GM12878 (cell line): ENCODE results near the gene WDFY4. TPM values are rescaled to one million over a fixed set of nuclear protein-coding genes. Genes with fewer than 3 reads are reported as not detected.

Experiments used
- ATAC-seq: fragments of 200-7000 bp; cut with Tn5 transposase; 3 replicates; pipeline ENCODE4 v1.9.1; 2020; ENCODE audit warnings: mild to moderate bottlenecking, moderate library complexity
- BruUV-seq: library from RNA; stranded (reverse); fragments of 400-500 nt; replicated peaks from 2 replicates; lab custom pipeline; 2021; lab: Mats Ljungman, UMichigan
- CTCF ChIA-PET: fragments of 300-600 bp; sonication (Branson Sonifier 250); formaldehyde crosslinking; extraction: SDS; loops from one replicate; lab custom pipeline; 2021; ENCODE audit warnings: inconsistent platforms; lab: Yijun Ruan, JAX
- POLR2A ChIA-PET: fragments of 350-600 bp; formaldehyde crosslinking; extraction: SDS; loops from one replicate; lab custom pipeline; 2021; ENCODE audit warnings: inconsistent platforms; lab: Charles Lee
- RAD21 ChIA-PET: fragments of 300-600 bp; sonication (Branson Sonifier 250); formaldehyde crosslinking; loops from one replicate; lab custom pipeline; 2023; ENCODE audit warnings: antibody characterized with exemption; ENCODE audit not compliant: unreplicated experiment; lab: Charles Lee
- SMC1A ChIA-PET: fragments of 300-600 bp; sonication (Branson Sonifier 250); formaldehyde crosslinking; loops from one replicate; lab custom pipeline; 2023; ENCODE audit not compliant: unreplicated experiment, uncharacterized antibody; lab: Charles Lee
- DNase-seq: peaks from one replicate; pipeline ENCODE4 v3.0.0-alpha.2; 2011; ENCODE audit warnings: low read depth, low spot score
- FAIRE-seq: peaks from 3 replicates; lab custom pipeline; 2011; peaks lifted over from hg19 to GRCh38; lab: Jason Lieb, UNC
- H2AFZ ChIP-seq: 2 replicates; pipeline ENCODE4 v1.6.0; 2011; ENCODE audit warnings: low read depth, low read length, control low read depth; ENCODE audit not compliant: control insufficient read depth
- H3K27ac ChIP-seq: 2 replicates; pipeline ENCODE4 v1.5.1; 2011; ENCODE audit warnings: control low read depth; ENCODE audit not compliant: control insufficient read depth, insufficient read depth
- H3K27me3 ChIP-seq, 2 experiments: replicated peaks in 1 of 2; 2 replicates each; pipeline versions ENCODE4 v1.6.0 to v1.6.1; 2011; ENCODE audit warnings: low read length in 1 of 2; ENCODE audit not compliant: control insufficient read depth in 2 of 2, insufficient read depth in 2 of 2
- H3K36me3 ChIP-seq, 2 experiments: 2 replicates each; pipeline ENCODE4 v1.5.1; 2011; ENCODE audit warnings: low read length in 1 of 2; ENCODE audit not compliant: control insufficient read depth in 2 of 2, insufficient read depth in 2 of 2
- H3K4me1 ChIP-seq: 2 replicates; pipeline ENCODE4 v1.6.1; 2011; ENCODE audit warnings: mild to moderate bottlenecking, low read length, moderate library complexity, mixed read lengths; ENCODE audit not compliant: control insufficient read depth, insufficient read depth
- H3K4me2 ChIP-seq: 2 replicates; pipeline ENCODE4 v1.6.0; 2011; ENCODE audit warnings: control low read depth; ENCODE audit not compliant: control insufficient read depth, insufficient read depth
- H3K4me3 ChIP-seq: fragments of 200-600 bp; sonication (generic); 2 replicates; pipeline ENCODE4 v1.5.1; 2016
- H3K79me2 ChIP-seq: 2 replicates; pipeline ENCODE4 v1.6.0; 2011; ENCODE audit warnings: low read length; ENCODE audit not compliant: control insufficient read depth, insufficient read depth
- H3K9ac ChIP-seq: 2 replicates; pipeline ENCODE4 v1.8.0; 2011; ENCODE audit warnings: low read length, control low read depth, mixed read lengths; ENCODE audit not compliant: control insufficient read depth, insufficient read depth
- H3K9me3 ChIP-seq: replicated peaks from 3 replicates; pipeline ENCODE4 v1.5.1; 2011; ENCODE audit warnings: mild to moderate bottlenecking, low read length; ENCODE audit not compliant: control insufficient read depth, insufficient read depth
- H4K20me1 ChIP-seq: 2 replicates; pipeline ENCODE4 v1.6.0; 2011; ENCODE audit not compliant: control insufficient read depth, insufficient read depth
- BMI1 ChIP-seq: fragments of 450-650 bp; IDR thresholded peaks from 2 replicates; pipeline ENCODE4 v1.6.1; 2016; ENCODE audit warnings: mild to moderate bottlenecking, moderate library complexity, borderline replicate concordance
- CREB1 ChIP-seq: IDR thresholded peaks from 2 replicates; pipeline ENCODE4 v1.6.1; 2012; ENCODE audit warnings: low read depth, mild to moderate bottlenecking, inconsistent platforms
- DPF2 ChIP-seq: fragments of 450-650 bp; IDR thresholded peaks from 2 replicates; pipeline ENCODE4 v1.6.1; 2017; ENCODE audit warnings: mild to moderate bottlenecking
- ELK1 ChIP-seq: IDR thresholded peaks from 2 replicates; pipeline ENCODE4 v1.6.1; 2012; ENCODE audit warnings: low read depth, low read length, improper control_type of control experiment
- PML ChIP-seq: IDR thresholded peaks from 2 replicates; pipeline ENCODE4 v1.6.1; 2012; ENCODE audit warnings: low read length, inconsistent platforms
- SKIL ChIP-seq: fragments of 450-650 bp; IDR thresholded peaks from 2 replicates; pipeline ENCODE4 v1.6.1; 2017; ENCODE audit warnings: mild to moderate bottlenecking, low read depth, inconsistent platforms; ENCODE audit not compliant: poor library complexity, severe bottlenecking
- SMAD5 ChIP-seq: IDR thresholded peaks from 2 replicates; pipeline ENCODE4 v1.6.1; 2016; ENCODE audit warnings: antibody characterized with exemption, low read depth
- WGBS: methylation state at CpG from one replicate; pipeline ENCODE4 v1.1.6; 2016; ENCODE audit warnings: low lambda C conversion rate; ENCODE audit not compliant: insufficient replicate concordance, insufficient coverage; ENCODE audit errors: missing lambda C conversion rate; 5-methylcytosine and 5-hydroxymethylcytosine counted together
- in situ Hi-C: fragments of 300-500 bp; cut with MboI; formaldehyde crosslinking; loops from 9 replicates; pipeline ENCODE4 v1.14.3; 2018; ENCODE audit warnings: mixed read lengths
- intact Hi-C: fragments of 100-400 bp; cut with micrococcal nuclease; formaldehyde crosslinking; loops from one replicate; pipeline ENCODE4 v1.14.2; 2022; ENCODE audit not compliant: unreplicated experiment
- polyA plus RNA-seq, 11 experiments: library from polyadenylated mRNA; depleted of rRNA in 4 of 11; unstranded in 6 of 11; stranded (reverse) in 5 of 11; fragments of >200 nt; fragmentation: Nextera tagmentation in 4 of 11; fragmentation: Illumina TruSeq in 1 of 11; extraction: Ambion mirVana in 4 of 11; extraction: Trizol in 1 of 11; gene quantifications; 1 replicate in 1 of 11; 2 replicates in 10 of 11; pipeline versions ENCODE4 v1.2.1 to v1.2.3, GENCODE V29; 2011 to 2016; ENCODE audit warnings: inconsistent platforms in 2 of 11, missing spikeins in 2 of 11, low read depth in 1 of 11
- total RNA-seq, 4 experiments: library from RNA; depleted of rRNA in 3 of 4; stranded (reverse); fragments of >200 nt in 3 of 4; fragmentation: Illumina TruSeq in 1 of 4; extraction: Trizol in 1 of 4; gene quantifications; 2 replicates each; pipeline versions ENCODE4 v1.2.1 to v1.2.3, GENCODE V29; 2013 to 2021

The WDFY4 gene
- total and polyA plus RNA-seq, 10 of the 15 experiments (the other 5 are each of a cell fraction or from before 2014, with no cell fraction given): 13.5 to 132 (median 47.3) TPM

GRCh38 chr10:48973065-48973464 is 288.4 kb downstream of the WDFY4 start:
- H3K36me3 ChIP-seq: peaks cover 28% of the 10 kb centered on the region in 2 experiments
- SMC1A ChIA-PET: interaction anchor here (0.5 to 1.5 kb wide), 2 partner anchors 315 to 655 kb away, joined by 3 to 4 read pairs; no protein-coding TSS in a partner anchor
- CTCF ChIA-PET: no interaction called here
- H2AFZ ChIP-seq: no peak overlapping the region
- BruUV-seq: no TSS peak
- no peak overlapping the region for H3K4me3 ChIP-seq
- no peak overlapping the region for H3K27ac ChIP-seq
- POLR2A ChIA-PET: no interaction called here
- RAD21 ChIA-PET: no interaction called here
- H3K27me3 ChIP-seq: no peaks in the 10 kb centered on the region
- in situ Hi-C loops: no loop called here
- WGBS: 100% methylated on average over 5 of the region's 5 CpGs
- no peaks in the 10 kb centered on the region for H3K79me2 ChIP-seq
- ATAC-seq: no peak
- no peaks in the 10 kb centered on the region for H4K20me1 ChIP-seq
- no peak for FAIRE-seq
- H3K4me1 ChIP-seq: no peaks in the 10 kb centered on the region
- no peak overlapping the region for H3K4me2 ChIP-seq
- no peak for DNase-seq
- no peaks in the 10 kb centered on the region for H3K9me3 ChIP-seq
- H3K9ac ChIP-seq: no peak overlapping the region
- intact Hi-C loops: no loop called here
- TF ChIP-seq BMI1 (no peak), PML (no peak), SKIL (no peak), CREB1 (no peak), DPF2 (no peak), SMAD5 (no peak), ELK1 (no peak)
